SK-N-SH treated with all-trans-retinoic acid at 6 μM for 48 hours (cell line): ENCODE data around the gene C14orf39.

Source experiments
- CSDC2 ChIP-seq: fragments of 250-450 bp; sonication (Bioruptor Pico); IDR thresholded peaks from 2 replicates; pipeline ENCODE4 v1.5.0; 2020; ENCODE audit warnings: mild to moderate bottlenecking, moderate library complexity
- ISL1 ChIP-seq: fragments of 250-450 bp; sonication (Bioruptor Pico); IDR thresholded peaks from 2 replicates; pipeline ENCODE4 v2.1.2; 2022; ENCODE audit warnings: mild to moderate bottlenecking, moderate library complexity
- OSR1 ChIP-seq: fragments of 250-450 bp; sonication (Bioruptor Pico); IDR thresholded peaks from 2 replicates; pipeline ENCODE4 v1.8.0; 2022; ENCODE audit warnings: moderate library complexity, mild to moderate bottlenecking, inconsistent platforms
- RARB ChIP-seq: fragments of 250-450 bp; sonication (Bioruptor Pico); IDR thresholded peaks from 2 replicates; pipeline ENCODE4 v1.8.0; 2021; ENCODE audit warnings: mild to moderate bottlenecking, moderate library complexity
- SNAI2 ChIP-seq: fragments of 250-450 bp; sonication (Bioruptor Pico); IDR thresholded peaks from 2 replicates; pipeline ENCODE4 v1.5.0; 2020; ENCODE audit warnings: mild to moderate bottlenecking, moderate library complexity
- TCF4 ChIP-seq: fragments of 250-450 bp; sonication (Bioruptor Pico); IDR thresholded peaks from 2 replicates; pipeline ENCODE4 v1.8.0; 2021; ENCODE audit warnings: mild to moderate bottlenecking, moderate library complexity, borderline replicate concordance
- ZFP3 ChIP-seq: fragments of 250-450 bp; sonication (Bioruptor Pico); IDR thresholded peaks from 2 replicates; pipeline ENCODE4 v1.5.0; 2020; ENCODE audit warnings: mild to moderate bottlenecking, moderate library complexity
- TF ChIP-seq, protein P1 (sequence below): fragments of 250-450 bp; sonication (Bioruptor Pico); IDR thresholded peaks from 2 replicates; pipeline ENCODE4 v1.8.0; 2020; ENCODE audit warnings: mild to moderate bottlenecking, moderate library complexity, borderline replicate concordance
- TF ChIP-seq, protein P2 (sequence below): fragments of 250-450 bp; sonication (Bioruptor Pico); IDR thresholded peaks from 2 replicates; pipeline ENCODE4 v1.5.1; 2020; ENCODE audit warnings: low read depth, mild to moderate bottlenecking, moderate library complexity
- TF ChIP-seq, protein P3 (sequence below): fragments of 250-450 bp; sonication (Bioruptor Pico); IDR thresholded peaks from 2 replicates; pipeline ENCODE4 v1.8.0; 2021; ENCODE audit warnings: low read depth, mild to moderate bottlenecking, moderate library complexity, borderline replicate concordance
- TF ChIP-seq, protein P4 (sequence below): fragments of 250-450 bp; sonication (Bioruptor Pico); IDR thresholded peaks from 2 replicates; pipeline ENCODE4 v1.5.0; 2020; ENCODE audit warnings: mild to moderate bottlenecking, moderate library complexity

DNA sequence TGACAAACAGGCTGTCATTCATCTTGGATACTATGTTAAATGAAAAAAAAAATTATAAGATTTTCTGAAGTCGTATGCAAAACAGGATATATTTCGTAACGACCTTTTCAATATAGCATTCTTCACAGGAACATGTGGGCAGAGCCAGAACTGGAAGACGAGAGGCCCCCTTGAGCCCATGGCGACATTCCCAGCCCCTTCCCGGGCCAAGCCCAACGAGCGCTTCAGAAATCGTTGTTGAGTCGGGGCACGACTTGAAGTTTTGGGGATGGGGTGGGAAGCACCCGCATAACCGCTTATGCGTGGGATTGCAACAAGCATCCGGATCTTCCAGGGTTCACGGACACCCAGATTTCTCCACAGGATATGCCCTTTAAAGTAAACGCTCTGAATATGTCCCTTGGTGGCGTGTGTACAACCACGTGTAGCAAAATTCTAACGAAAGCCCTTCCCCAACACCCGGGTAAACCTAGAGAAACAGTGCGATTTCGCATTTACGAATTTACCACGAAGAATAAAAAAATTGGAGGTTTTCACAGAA lies 736 bp downstream of the C14orf39 start:
- TF ChIP-seq ZFP3 (CRISPR knock-in tag) (no peak), TCF4 (CRISPR knock-in tag) (no peak), SNAI2 (CRISPR knock-in tag) (no peak), OSR1 (CRISPR knock-in tag) (no peak), RARB (CRISPR knock-in tag) (no peak), CSDC2 (CRISPR knock-in tag) (no peak), ISL1 (CRISPR knock-in tag) (no peak)
- TF ChIP-seq, protein P1, sequence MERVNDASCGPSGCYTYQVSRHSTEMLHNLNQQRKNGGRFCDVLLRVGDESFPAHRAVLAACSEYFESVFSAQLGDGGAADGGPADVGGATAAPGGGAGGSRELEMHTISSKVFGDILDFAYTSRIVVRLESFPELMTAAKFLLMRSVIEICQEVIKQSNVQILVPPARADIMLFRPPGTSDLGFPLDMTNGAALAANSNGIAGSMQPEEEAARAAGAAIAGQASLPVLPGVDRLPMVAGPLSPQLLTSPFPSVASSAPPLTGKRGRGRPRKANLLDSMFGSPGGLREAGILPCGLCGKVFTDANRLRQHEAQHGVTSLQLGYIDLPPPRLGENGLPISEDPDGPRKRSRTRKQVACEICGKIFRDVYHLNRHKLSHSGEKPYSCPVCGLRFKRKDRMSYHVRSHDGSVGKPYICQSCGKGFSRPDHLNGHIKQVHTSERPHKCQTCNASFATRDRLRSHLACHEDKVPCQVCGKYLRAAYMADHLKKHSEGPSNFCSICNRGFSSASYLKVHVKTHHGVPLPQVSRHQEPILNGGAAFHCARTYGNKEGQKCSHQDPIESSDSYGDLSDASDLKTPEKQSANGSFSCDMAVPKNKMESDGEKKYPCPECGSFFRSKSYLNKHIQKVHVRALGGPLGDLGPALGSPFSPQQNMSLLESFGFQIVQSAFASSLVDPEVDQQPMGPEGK (CRISPR knock-in tag), result no peak
- TF ChIP-seq, protein P2, sequence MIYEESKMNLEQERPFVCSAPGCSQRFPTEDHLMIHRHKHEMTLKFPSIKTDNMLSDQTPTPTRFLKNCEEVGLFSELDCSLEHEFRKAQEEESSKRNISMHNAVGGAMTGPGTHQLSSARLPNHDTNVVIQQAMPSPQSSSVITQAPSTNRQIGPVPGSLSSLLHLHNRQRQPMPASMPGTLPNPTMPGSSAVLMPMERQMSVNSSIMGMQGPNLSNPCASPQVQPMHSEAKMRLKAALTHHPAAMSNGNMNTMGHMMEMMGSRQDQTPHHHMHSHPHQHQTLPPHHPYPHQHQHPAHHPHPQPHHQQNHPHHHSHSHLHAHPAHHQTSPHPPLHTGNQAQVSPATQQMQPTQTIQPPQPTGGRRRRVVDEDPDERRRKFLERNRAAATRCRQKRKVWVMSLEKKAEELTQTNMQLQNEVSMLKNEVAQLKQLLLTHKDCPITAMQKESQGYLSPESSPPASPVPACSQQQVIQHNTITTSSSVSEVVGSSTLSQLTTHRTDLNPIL (CRISPR knock-in tag), result no peak
- TF ChIP-seq, protein P3, sequence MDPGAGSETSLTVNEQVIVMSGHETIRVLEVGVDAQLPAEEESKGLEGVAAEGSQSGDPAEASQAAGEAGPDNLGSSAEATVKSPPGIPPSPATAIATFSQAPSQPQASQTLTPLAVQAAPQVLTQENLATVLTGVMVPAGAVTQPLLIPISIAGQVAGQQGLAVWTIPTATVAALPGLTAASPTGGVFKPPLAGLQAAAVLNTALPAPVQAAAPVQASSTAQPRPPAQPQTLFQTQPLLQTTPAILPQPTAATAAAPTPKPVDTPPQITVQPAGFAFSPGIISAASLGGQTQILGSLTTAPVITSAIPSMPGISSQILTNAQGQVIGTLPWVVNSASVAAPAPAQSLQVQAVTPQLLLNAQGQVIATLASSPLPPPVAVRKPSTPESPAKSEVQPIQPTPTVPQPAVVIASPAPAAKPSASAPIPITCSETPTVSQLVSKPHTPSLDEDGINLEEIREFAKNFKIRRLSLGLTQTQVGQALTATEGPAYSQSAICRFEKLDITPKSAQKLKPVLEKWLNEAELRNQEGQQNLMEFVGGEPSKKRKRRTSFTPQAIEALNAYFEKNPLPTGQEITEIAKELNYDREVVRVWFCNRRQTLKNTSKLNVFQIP (CRISPR knock-in tag), result no peak
- TF ChIP-seq, protein P4, sequence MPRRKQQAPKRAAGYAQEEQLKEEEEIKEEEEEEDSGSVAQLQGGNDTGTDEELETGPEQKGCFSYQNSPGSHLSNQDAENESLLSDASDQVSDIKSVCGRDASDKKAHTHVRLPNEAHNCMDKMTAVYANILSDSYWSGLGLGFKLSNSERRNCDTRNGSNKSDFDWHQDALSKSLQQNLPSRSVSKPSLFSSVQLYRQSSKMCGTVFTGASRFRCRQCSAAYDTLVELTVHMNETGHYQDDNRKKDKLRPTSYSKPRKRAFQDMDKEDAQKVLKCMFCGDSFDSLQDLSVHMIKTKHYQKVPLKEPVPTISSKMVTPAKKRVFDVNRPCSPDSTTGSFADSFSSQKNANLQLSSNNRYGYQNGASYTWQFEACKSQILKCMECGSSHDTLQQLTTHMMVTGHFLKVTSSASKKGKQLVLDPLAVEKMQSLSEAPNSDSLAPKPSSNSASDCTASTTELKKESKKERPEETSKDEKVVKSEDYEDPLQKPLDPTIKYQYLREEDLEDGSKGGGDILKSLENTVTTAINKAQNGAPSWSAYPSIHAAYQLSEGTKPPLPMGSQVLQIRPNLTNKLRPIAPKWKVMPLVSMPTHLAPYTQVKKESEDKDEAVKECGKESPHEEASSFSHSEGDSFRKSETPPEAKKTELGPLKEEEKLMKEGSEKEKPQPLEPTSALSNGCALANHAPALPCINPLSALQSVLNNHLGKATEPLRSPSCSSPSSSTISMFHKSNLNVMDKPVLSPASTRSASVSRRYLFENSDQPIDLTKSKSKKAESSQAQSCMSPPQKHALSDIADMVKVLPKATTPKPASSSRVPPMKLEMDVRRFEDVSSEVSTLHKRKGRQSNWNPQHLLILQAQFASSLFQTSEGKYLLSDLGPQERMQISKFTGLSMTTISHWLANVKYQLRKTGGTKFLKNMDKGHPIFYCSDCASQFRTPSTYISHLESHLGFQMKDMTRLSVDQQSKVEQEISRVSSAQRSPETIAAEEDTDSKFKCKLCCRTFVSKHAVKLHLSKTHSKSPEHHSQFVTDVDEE (CRISPR knock-in tag), result no peak
